ENCODE results near the gene HS3ST3A1.

GRCh38 chr17:13474073-13474800 lies 127.5 kb downstream of the HS3ST3A1 start:
- TF ChIP-seq CTCF (IDR thresholded peaks at IDR 0.05; ENCODE audit: low read depth, low read length, poor library complexity, severe bottlenecking) (no peak), EZH2phosphoT487 (IDR thresholded peaks at IDR 0.05; ENCODE audit: borderline replicate concordance, low read length) (no peak)

Data from DOHH2 (cell line).